HG03432 (cell line): Measurements from ENCODE around the gene EMCN.
"Not testable (repeated sequence)": the region's sequence is repeated elsewhere in the genome, so short reads cannot be mapped to it uniquely, and the experiment has no call there.

Experiments used
- ATAC-seq: cut with Tn5 transposase; IDR thresholded peaks from one replicate; pipeline ENCODE4 v1.9.1; 2021; ENCODE audit warnings: mild to moderate bottlenecking, moderate library complexity; ENCODE audit not compliant: unreplicated experiment

The EMCN gene

GRCh38 chr4:100517864-100518341 is at the start of gene EMCN:
EMCN (minus strand) TSS chr4:100518022; CDS start chr4:100517914, 108 bp downstream.
- no peak for ATAC-seq

- ATAC-seq: no peak
Observed at GRCh38 chr4:100566396-100566795, 48.6 kb upstream of the EMCN start.

- ATAC-seq: no peak
Observed at GRCh38 chr4:100557306-100557705, 39.5 kb upstream of the EMCN start.

- ATAC-seq: no peak
Observed at GRCh38 chr4:100555611-100556337, 38.0 kb upstream of the EMCN start.

- ATAC-seq: no peak
Observed at GRCh38 chr4:100548200-100548560, 30.4 kb upstream of the EMCN start.

- ATAC-seq: no peak
Observed at GRCh38 chr4:100547541-100548199, 29.8 kb upstream of the EMCN start.

- no peak for ATAC-seq
Observed at GRCh38 chr4:100545427-100545826, 27.6 kb upstream of the EMCN start.

- ATAC-seq: no peak
Observed at GRCh38 chr4:100540131-100540530, 22.3 kb upstream of the EMCN start.

GRCh38 chr4:100539706-100540105 is 21.9 kb upstream of the EMCN start:
- no peak for ATAC-seq

GRCh38 chr4:100533741-100534140 is 15.9 kb upstream of the EMCN start:
- ATAC-seq: no peak

GRCh38 chr4:100530161-100530560 is 12.3 kb upstream of the EMCN start:
- not testable (repeated sequence) for ATAC-seq

GRCh38 chr4:100525686-100526085 is 7.9 kb upstream of the EMCN start:
- no peak for ATAC-seq

- no peak for ATAC-seq
Observed at GRCh38 chr4:100519205-100519604, 1.4 kb upstream of the EMCN start.

- ATAC-seq: no peak
Observed at GRCh38 chr4:100516225-100516624, 1.6 kb downstream of the EMCN start.

GRCh38 chr4:100511896-100512295 is 5.9 kb downstream of the EMCN start:
- ATAC-seq: no peak

GRCh38 chr4:100510551-100510950 is 7.3 kb downstream of the EMCN start:
- ATAC-seq: no peak

GRCh38 chr4:100509386-100509785 is 8.4 kb downstream of the EMCN start:
- ATAC-seq: no peak

- no peak for ATAC-seq
Observed at GRCh38 chr4:100508691-100509090, 9.1 kb downstream of the EMCN start.

GRCh38 chr4:100504086-100504874 is 13.5 kb downstream of the EMCN start:
- no peak for ATAC-seq

GRCh38 chr4:100497791-100498190 is 20.0 kb downstream of the EMCN start:
- no peak for ATAC-seq

- no peak for ATAC-seq
Observed at GRCh38 chr4:100495074-100495473, 22.7 kb downstream of the EMCN start.

GRCh38 chr4:100494166-100494565 is 23.7 kb downstream of the EMCN start:
- no peak for ATAC-seq
